Breast epithelium (tissue), 3 donors: ENCODE measurements around the gene IRAK3.

Experiments used
- CTCF ChIP-seq, 3 donors: fragments of 450-650 bp; IDR thresholded peaks; one replicate each; pipeline ENCODE4 v1.5.1; 2016 to 2017; ENCODE audit warnings: antibody characterized with exemption in 3 of 3, mild to moderate bottlenecking in 3 of 3, moderate library complexity in 3 of 3
- POLR2AphosphoS5 ChIP-seq, 3 donors: sonication (generic); formaldehyde crosslinking; IDR thresholded peaks; one replicate each; pipeline ENCODE4 v1.6.1; 2017; ENCODE audit warnings: antibody characterized with exemption in 3 of 3

GRCh38 chr12:66203820-66204219, 14.8 kb downstream of the IRAK3 start:
- TF ChIP-seq CTCF (IDR thresholded peaks at IDR 0.05) (no peak), POLR2AphosphoS5 (IDR thresholded peaks at IDR 0.05) (no peak)
